Measurements from ENCODE around the gene TGFBR3.

- TF ChIP-seq CTCF (IDR thresholded peaks at IDR 0.05; ENCODE audit: poor library complexity) (no peak), EZH2 (IDR thresholded peaks at IDR 0.05; ENCODE audit: borderline replicate concordance) (no peak)
Measured at GRCh38 chr1:91710261-91710660, 175.7 kb downstream of the TGFBR3 start.
